Testis (tissue), 2 donors: ENCODE measurements around the gene MAP4.

Experiments
- POLR2A ChIP-seq: fragments of 450-650 bp; IDR thresholded peaks from one replicate; pipeline ENCODE4 v1.6.1; 2017; ENCODE audit warnings: antibody characterized with exemption, mild to moderate bottlenecking, moderate library complexity
- TF ChIP-seq, protein P1 (sequence below), 3 experiments: fragments of 450-650 bp in 2 of 3; fragments of 200-600 bp in 1 of 3; sonication (generic) in 1 of 3; IDR thresholded peaks; one replicate each; pipeline ENCODE4 v1.5.1; 2016 to 2019; ENCODE audit warnings: antibody characterized with exemption in 3 of 3, mild to moderate bottlenecking in 2 of 3, moderate library complexity in 1 of 3

DNA sequence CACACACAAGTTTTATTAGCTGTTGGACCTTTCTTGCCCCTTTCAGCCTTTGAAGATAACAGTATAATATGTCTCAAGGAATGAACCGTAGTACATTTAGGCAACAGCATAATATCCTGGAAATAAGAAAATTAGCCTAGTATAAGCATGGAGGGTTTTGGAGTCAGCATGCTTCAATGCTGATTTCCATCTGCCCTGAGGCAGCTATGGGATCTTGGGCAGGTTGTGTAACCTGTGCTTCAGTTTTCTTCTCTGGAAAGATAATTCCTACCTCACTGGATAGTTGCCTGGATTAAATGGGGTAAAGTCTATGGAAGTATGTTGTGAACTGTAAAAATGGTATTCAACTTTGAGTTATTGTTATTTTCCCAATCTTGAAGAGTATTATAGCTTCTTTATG lies 211.6 kb downstream of the MAP4 start:
- TF ChIP-seq, protein P1, sequence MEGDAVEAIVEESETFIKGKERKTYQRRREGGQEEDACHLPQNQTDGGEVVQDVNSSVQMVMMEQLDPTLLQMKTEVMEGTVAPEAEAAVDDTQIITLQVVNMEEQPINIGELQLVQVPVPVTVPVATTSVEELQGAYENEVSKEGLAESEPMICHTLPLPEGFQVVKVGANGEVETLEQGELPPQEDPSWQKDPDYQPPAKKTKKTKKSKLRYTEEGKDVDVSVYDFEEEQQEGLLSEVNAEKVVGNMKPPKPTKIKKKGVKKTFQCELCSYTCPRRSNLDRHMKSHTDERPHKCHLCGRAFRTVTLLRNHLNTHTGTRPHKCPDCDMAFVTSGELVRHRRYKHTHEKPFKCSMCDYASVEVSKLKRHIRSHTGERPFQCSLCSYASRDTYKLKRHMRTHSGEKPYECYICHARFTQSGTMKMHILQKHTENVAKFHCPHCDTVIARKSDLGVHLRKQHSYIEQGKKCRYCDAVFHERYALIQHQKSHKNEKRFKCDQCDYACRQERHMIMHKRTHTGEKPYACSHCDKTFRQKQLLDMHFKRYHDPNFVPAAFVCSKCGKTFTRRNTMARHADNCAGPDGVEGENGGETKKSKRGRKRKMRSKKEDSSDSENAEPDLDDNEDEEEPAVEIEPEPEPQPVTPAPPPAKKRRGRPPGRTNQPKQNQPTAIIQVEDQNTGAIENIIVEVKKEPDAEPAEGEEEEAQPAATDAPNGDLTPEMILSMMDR (IDR thresholded peaks at IDR 0.05): no peak
- no peak for TF ChIP-seq POLR2A
